ENCODE results near the gene CCNB3. TPM values are rescaled to one million over a fixed set of nuclear protein-coding genes. Genes with fewer than 3 reads are reported as not detected.

CCNB3 gene, protein sequence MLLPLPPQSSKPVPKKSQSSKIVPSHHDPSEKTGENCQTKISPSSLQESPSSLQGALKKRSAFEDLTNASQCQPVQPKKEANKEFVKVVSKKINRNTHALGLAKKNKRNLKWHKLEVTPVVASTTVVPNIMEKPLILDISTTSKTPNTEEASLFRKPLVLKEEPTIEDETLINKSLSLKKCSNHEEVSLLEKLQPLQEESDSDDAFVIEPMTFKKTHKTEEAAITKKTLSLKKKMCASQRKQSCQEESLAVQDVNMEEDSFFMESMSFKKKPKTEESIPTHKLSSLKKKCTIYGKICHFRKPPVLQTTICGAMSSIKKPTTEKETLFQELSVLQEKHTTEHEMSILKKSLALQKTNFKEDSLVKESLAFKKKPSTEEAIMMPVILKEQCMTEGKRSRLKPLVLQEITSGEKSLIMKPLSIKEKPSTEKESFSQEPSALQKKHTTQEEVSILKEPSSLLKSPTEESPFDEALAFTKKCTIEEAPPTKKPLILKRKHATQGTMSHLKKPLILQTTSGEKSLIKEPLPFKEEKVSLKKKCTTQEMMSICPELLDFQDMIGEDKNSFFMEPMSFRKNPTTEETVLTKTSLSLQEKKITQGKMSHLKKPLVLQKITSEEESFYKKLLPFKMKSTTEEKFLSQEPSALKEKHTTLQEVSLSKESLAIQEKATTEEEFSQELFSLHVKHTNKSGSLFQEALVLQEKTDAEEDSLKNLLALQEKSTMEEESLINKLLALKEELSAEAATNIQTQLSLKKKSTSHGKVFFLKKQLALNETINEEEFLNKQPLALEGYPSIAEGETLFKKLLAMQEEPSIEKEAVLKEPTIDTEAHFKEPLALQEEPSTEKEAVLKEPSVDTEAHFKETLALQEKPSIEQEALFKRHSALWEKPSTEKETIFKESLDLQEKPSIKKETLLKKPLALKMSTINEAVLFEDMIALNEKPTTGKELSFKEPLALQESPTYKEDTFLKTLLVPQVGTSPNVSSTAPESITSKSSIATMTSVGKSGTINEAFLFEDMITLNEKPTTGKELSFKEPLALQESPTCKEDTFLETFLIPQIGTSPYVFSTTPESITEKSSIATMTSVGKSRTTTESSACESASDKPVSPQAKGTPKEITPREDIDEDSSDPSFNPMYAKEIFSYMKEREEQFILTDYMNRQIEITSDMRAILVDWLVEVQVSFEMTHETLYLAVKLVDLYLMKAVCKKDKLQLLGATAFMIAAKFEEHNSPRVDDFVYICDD (N-terminal part only)
- total RNA-seq (under 1 TPM; 0.47 to 0.68 TPM), total RNA-seq (0.12 to 0.23 reads per million in 2 donors)

DNA sequence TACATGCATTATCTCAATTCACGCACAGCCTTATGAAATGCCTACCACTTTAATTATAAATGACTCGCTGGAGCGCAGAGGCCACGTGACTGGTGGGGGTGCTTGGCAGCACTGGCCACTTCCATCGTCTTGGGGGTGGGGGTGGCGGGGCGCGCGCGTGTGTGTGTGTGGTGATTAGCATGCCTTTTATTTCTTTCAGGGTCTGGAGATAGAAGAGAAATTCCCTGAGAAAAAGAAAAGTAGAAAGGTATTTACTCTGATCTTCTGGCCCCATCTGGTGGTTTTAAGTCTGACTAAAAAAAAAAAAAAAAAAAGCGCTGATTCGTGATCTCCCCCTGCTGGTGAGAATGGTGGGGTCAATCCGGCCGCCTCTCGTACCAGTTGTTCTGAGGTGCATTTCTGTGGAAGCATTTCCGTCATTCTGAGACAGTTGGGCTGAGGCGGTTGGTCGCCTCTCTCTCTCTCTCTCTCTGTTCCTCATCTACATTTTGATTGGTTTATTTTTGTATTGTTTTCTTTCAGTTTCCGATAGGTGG lies at the start of gene CCNB3:
Gene CCNB3, plus strand, starts transcription at position 402 of the 536 bp plus-strand sequence. CDS start 80,399 bp downstream, outside the sequence.
- Mint-ChIP-seq H3K4me1 (peaks cover 5% of the 10 kb centered on the region), H3K4me3 (peak within 1 kb of the TSS; percentile 84), H3K36me3 (ENCODE audit: low read depth) (no peaks in the 10 kb centered on the region), H3K27me3 (no peaks in the 10 kb centered on the region), H3K27ac (peak within 1 kb of the TSS; percentile 69)
- ATAC-seq (peak; percentile 96), DNase-seq (peak; percentile 38 to 50 (median 48))
- no peaks in the 10 kb centered on the region for H3K9me3 ChIP-seq (ENCODE audit: control insufficient read depth, low read length, poor library complexity, severe bottlenecking)

DNA sequence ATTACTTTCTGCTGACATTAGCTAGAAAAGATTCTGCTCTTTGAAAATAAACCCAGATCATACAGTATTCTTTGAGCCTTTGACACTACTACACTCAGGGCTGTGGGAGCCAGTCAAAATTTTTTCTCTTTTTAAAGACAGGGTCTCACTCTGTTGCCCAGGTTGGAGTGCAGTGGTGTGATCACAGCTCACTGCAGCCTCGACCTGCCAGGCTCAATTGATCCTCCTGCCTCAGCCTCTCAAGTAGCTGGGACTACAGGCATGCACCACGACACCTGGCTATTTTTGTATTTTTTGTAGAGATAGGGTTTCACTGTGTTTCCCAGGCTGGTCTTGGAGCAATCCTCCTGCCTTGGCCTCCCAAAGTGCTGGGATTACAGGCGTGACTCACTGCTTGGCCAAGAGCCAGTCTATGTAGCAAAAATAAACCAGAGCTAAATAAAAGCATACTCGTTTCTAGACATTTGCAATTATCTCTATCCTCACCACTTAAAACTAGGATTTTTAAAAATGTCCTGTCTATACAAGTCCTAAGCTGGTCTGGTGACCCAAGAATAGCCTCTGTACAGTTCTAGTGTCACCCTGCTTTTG lies 46.9 kb upstream of the CCNB3 start:
- no peak overlapping the region for H3K27ac Mint-ChIP-seq
- DNase-seq (no peak), ATAC-seq (no peak)
- no peaks in the 10 kb centered on the region for H3K27me3 Mint-ChIP-seq
- no peaks in the 10 kb centered on the region for H3K36me3 Mint-ChIP-seq (ENCODE audit: low read depth)
- no peak overlapping the region for H3K4me3 Mint-ChIP-seq
- no peaks in the 10 kb centered on the region for H3K4me1 Mint-ChIP-seq
- H3K9me3 ChIP-seq (ENCODE audit: control insufficient read depth, low read length, poor library complexity, severe bottlenecking): no peaks in the 10 kb centered on the region

DNA sequence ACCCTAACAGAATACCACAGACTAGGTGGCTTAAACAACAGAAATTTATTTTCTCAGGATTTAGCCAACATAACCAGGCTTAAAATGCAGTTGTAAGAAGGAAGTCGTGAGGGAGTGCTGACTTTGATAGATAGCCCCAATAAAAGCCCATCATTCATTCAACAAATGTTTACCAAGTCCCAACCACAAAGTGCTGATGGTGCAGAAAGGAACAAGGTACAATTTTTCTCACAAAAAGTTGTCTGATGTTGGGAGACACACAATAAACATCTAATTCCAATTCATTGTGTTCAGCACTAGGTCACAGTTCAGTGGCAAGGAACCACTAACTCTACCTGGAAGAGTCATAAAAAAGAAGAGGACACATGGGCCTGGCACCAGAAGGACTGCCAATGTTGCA lies 46.0 kb upstream of the CCNB3 start:
- H3K27ac Mint-ChIP-seq: no peak overlapping the region
- H3K27me3 Mint-ChIP-seq: no peaks in the 10 kb centered on the region
- ATAC-seq: no peak
- no peak for DNase-seq
- no peaks in the 10 kb centered on the region for H3K36me3 Mint-ChIP-seq (ENCODE audit: low read depth)
- H3K4me1 Mint-ChIP-seq: no peaks in the 10 kb centered on the region
- no peak overlapping the region for H3K4me3 Mint-ChIP-seq
- H3K9me3 ChIP-seq (ENCODE audit: control insufficient read depth, low read length, poor library complexity, severe bottlenecking): no peaks in the 10 kb centered on the region

DNA sequence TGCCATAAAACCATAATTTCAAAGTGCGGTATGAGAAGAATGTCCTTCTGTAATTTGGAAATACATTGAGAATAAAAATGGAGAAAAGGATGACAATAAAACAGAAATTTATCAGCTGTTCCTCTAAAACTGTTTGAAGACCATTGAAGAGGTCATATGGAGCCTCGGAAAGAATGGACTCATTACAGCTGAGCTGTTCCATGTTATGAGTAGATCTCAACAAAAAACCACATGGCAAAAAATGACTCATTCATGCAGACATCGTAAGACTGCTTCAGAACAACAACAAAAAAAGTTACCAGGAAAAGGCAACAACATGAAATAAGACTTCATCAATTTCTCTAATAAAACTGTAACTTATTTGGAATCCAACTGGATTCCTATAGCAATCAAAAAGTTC lies 43.4 kb upstream of the CCNB3 start:
- Mint-ChIP-seq H3K36me3 (ENCODE audit: low read depth) (no peaks in the 10 kb centered on the region), H3K4me3 (no peak overlapping the region), H3K27ac (no peak overlapping the region), H3K4me1 (no peaks in the 10 kb centered on the region), H3K27me3 (no peaks in the 10 kb centered on the region)
- DNase-seq (no peak), ATAC-seq (no peak)
- H3K9me3 ChIP-seq (ENCODE audit: control insufficient read depth, low read length, poor library complexity, severe bottlenecking): no peaks in the 10 kb centered on the region

DNA sequence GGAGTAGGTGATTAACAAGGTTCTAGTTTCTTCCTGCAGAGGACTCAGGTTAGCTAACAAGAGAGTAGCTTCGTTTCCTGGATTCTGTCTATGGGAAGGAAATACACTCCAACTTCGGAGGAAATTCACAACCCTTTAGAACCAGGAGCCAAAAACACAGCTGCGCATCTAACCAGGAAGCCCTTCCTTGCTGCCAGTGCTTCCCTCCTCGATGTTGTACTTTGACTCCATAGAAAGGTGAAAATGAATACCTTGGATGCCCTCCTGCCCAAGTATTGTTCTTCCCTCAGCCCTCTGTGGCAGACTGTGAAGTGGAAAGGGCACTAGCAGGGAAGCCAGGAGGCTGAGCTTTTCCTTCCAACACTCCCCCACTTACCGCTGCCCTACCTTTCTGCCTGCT lies 38.8 kb upstream of the CCNB3 start:
- no peak for DNase-seq
- H3K27ac Mint-ChIP-seq: no peak overlapping the region
- H3K9me3 ChIP-seq (ENCODE audit: control insufficient read depth, low read length, poor library complexity, severe bottlenecking): no peaks in the 10 kb centered on the region
- H3K36me3 Mint-ChIP-seq (ENCODE audit: low read depth): no peaks in the 10 kb centered on the region
- ATAC-seq: no peak
- no peaks in the 10 kb centered on the region for H3K4me1 Mint-ChIP-seq
- no peaks in the 10 kb centered on the region for H3K27me3 Mint-ChIP-seq
- H3K4me3 Mint-ChIP-seq: no peak overlapping the region

DNA sequence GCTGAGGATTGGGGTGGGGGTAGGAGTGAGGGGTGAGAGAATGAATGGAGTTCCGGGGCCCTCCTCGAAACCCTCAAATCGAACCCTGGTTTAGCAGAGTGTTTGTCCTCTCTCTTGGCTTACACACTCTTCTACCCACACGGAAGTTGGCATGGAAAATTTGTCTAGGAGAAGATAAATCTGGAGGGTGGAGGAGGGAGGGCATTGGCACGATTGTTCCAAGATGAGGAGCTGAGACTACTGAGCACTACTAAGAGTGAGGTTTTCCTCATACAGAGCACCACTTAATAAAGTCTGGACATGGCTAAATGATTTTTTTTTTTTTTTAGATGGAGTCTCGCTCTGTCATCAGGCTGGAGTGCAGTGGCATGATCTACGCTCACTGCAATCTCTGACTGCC lies 37.2 kb upstream of the CCNB3 start:
- no peaks in the 10 kb centered on the region for H3K27me3 Mint-ChIP-seq
- no peak for DNase-seq
- H3K36me3 Mint-ChIP-seq (ENCODE audit: low read depth): no peaks in the 10 kb centered on the region
- no peaks in the 10 kb centered on the region for H3K4me1 Mint-ChIP-seq
- ATAC-seq: no peak
- no peaks in the 10 kb centered on the region for H3K9me3 ChIP-seq (ENCODE audit: control insufficient read depth, low read length, poor library complexity, severe bottlenecking)
- no peak overlapping the region for H3K4me3 Mint-ChIP-seq
- no peak overlapping the region for H3K27ac Mint-ChIP-seq

DNA sequence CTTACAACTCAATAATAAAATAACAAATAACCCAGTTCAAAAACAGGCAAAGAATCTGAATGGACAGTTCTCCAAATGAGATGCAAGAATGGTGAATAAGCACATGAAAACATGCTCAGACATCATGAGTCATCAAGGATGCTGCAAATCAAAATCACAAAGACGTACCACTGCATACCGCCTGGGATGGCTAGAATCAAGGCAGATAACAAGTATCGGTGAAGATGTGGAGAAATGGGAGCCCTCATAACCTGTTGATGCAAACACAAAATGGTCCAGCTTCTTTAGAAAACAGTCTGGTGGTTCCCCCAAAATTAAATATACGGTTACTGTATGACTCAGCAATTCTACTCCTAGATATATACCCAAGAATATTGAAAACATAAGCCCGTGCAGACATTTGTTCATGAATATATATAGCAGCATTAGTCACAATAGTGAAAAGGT lies 36.3 kb upstream of the CCNB3 start:
- no peaks in the 10 kb centered on the region for H3K4me1 Mint-ChIP-seq

DNA sequence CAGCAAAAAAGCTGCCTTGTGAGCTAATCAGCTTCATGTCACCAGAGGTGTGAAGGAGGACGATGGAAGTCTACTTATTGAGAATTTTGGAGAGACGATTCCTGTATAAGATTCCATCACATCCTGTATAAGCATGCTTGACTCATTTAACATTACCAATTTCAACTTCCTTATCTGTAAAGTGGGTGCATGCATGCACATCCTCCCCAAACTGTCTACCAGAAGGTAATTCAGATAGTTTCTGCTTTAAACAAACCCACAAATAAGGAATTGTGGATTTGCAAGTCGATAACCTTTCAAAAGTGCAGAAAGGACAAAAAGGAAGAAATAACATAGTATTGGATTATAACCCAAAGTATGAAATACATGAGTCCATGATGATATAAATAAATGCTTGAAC lies 34.8 kb upstream of the CCNB3 start:
- Mint-ChIP-seq H3K27me3 (no peaks in the 10 kb centered on the region), H3K4me3 (no peak overlapping the region), H3K27ac (no peak overlapping the region), H3K4me1 (no peaks in the 10 kb centered on the region), H3K36me3 (ENCODE audit: low read depth) (no peaks in the 10 kb centered on the region)
- H3K9me3 ChIP-seq (ENCODE audit: control insufficient read depth, low read length, poor library complexity, severe bottlenecking): no peaks in the 10 kb centered on the region
- no peak for ATAC-seq
- no peak for DNase-seq

More for the DNA sequence above, 36.3 kb upstream of the CCNB3 start:
- Mint-ChIP-seq H3K27ac (no peak overlapping the region), H3K4me3 (no peak overlapping the region), H3K36me3 (ENCODE audit: low read depth) (no peaks in the 10 kb centered on the region), H3K27me3 (no peaks in the 10 kb centered on the region)
- no peak for ATAC-seq
- DNase-seq: no peak
- no peaks in the 10 kb centered on the region for H3K9me3 ChIP-seq (ENCODE audit: control insufficient read depth, low read length, poor library complexity, severe bottlenecking)

DNA sequence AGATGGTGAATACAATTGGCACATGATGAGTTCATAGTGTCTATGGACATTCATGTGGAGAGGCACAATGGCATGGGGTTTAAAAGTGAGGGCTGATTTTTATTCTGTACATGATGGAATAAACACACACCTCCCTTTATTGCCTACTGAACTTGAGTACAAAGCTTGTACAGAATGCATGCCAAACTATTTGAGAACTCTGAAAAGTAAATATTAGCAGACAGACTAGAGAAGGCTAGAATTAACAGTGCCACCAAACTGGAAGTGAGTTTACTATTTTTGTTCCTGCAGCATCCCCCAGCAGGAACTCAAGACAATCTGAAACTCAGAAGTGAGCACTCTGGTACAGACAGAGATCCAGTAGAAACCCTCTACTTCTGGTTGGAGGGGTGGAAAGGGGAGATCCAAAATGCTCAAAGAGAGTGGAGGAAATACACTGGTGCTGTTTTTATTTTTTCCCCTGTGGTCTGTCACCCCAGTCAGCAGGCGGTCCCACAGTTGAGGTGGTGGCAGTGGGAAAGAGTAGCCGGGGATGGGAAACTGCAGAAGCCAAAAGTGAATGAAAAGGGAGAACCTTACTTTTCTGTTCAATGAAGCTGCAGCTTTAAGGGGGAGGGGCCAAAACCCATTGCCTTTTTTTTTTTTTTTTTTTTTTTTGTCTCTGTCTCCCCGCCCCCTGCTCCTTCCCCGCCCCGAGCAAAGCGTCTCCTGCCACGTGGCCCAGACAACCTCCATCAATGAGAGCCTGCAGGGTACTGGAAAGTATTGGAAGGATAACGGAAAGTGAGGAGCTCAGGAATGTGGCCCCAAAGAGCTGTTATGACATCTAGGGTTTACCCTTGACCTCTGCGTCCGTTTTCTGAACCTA lies 24.3 kb upstream of the CCNB3 start:
- DNase-seq (no peak), ATAC-seq (no peak)
- Mint-ChIP-seq H3K4me1 (no peaks in the 10 kb centered on the region), H3K4me3 (no peak overlapping the region), H3K27ac (no peak overlapping the region), H3K27me3 (peaks cover 7% of the 10 kb centered on the region), H3K36me3 (ENCODE audit: low read depth) (no peaks in the 10 kb centered on the region)
- no peaks in the 10 kb centered on the region for H3K9me3 ChIP-seq (ENCODE audit: control insufficient read depth, low read length, poor library complexity, severe bottlenecking)

DNA sequence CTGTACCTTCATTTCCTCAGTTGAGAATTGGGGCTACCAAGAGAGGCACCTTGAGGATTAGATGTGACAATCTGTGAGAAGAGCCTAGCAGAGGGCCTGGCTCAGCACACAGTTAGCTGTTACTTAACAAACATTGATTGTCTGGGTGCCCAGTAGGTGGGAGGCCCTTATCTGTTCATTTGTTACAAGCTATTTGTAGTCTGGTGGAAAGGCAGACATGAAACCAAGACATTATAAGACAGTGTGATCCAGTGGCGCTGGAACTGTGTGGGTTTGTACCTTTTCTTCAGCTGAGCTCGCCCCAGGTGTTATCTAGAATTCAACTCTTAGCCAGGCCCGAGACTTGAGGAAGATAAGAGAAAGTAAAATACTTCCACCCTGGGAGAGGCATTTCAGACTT lies 20.7 kb upstream of the CCNB3 start:
- DNase-seq: no peak
- ATAC-seq: no peak
- Mint-ChIP-seq H3K4me3 (no peak overlapping the region), H3K4me1 (no peaks in the 10 kb centered on the region), H3K27me3 (no peaks in the 10 kb centered on the region), H3K27ac (no peak overlapping the region), H3K36me3 (ENCODE audit: low read depth) (no peaks in the 10 kb centered on the region)
- H3K9me3 ChIP-seq (ENCODE audit: control insufficient read depth, low read length, poor library complexity, severe bottlenecking): no peaks in the 10 kb centered on the region

DNA sequence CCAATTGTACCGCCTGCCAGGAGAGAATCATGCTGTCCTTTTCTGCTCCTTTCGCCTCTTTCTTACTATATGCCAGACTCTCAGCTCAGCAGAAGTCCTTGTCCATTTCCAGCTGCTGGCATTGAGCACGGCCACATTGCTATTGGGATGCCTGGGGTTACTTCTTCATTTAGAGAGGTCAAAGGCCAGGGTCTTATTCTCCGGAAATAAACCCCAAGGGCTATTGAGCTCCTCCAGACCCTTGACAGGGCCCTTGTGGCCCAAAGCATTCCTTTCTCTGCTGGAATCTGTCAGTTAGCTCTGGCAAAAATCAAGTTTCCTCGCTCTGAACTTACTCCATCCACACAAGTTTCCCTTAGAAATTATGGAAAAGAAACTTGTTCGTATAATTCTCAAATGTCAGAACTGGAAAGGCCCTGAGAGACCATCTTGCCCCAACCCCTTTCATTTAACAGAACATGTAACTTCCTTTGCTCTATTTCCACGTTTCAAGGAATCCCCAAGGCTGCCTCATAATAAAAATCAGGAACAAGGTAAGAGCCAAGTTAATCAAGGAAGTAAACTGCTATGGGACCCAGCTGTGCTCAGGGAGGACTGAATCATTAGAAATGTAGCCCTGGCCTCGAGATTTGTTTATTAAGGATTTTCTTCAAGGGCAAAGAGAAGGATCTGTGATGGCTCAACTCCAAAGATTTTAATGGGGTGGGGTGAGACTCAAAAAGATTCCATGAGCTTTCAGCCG lies 15.5 kb upstream of the CCNB3 start:
- no peak overlapping the region for H3K4me3 Mint-ChIP-seq
- H3K4me1 Mint-ChIP-seq: no peaks in the 10 kb centered on the region
- H3K36me3 Mint-ChIP-seq (ENCODE audit: low read depth): peaks cover 2% of the 10 kb centered on the region
- no peaks in the 10 kb centered on the region for H3K9me3 ChIP-seq (ENCODE audit: control insufficient read depth, low read length, poor library complexity, severe bottlenecking)
- no peak overlapping the region for H3K27ac Mint-ChIP-seq
- DNase-seq: no peak
- no peak for ATAC-seq
- H3K27me3 Mint-ChIP-seq: peaks cover 10% of the 10 kb centered on the region
